SJSA1 (cell line): ENCODE results near the gene DENND4A. TPM values are rescaled to one million over a fixed set of nuclear protein-coding genes. Genes with fewer than 3 reads are reported as not detected.

ENCODE experiments used
- DNase-seq, 2 experiments: peaks; one replicate each; pipeline ENCODE4 v3.0.0-alpha.2; 2015 to 2020; ENCODE audit warnings: low spot score in 2 of 2, low read depth in 1 of 2
- H3K27ac ChIP-seq: fragments of 250-450 bp; sonication (Bioruptor Pico); 2 replicates; pipeline ENCODE4 v1.5.1; 2020; ENCODE audit warnings: mild to moderate bottlenecking, moderate library complexity
- H3K27me3 ChIP-seq: fragments of 250-450 bp; sonication (Bioruptor Pico); replicated peaks from 2 replicates; pipeline ENCODE4 v1.5.1; 2020; ENCODE audit warnings: mild to moderate bottlenecking, moderate library complexity
- H3K36me3 ChIP-seq: fragments of 250-450 bp; sonication (Bioruptor Pico); 2 replicates; pipeline ENCODE4 v1.5.1; 2020; ENCODE audit warnings: mild to moderate bottlenecking
- H3K4me1 ChIP-seq: fragments of 250-450 bp; sonication (Bioruptor Pico); replicated peaks from 2 replicates; pipeline ENCODE4 v1.6.1; 2021; ENCODE audit warnings: mild to moderate bottlenecking
- H3K4me3 ChIP-seq: fragments of 250-450 bp; sonication (Bioruptor Pico); 2 replicates; pipeline ENCODE4 v1.5.1; 2020; ENCODE audit warnings: mild to moderate bottlenecking
- H3K9me3 ChIP-seq: fragments of 250-450 bp; sonication (Bioruptor Pico); replicated peaks from 2 replicates; pipeline ENCODE4 v1.5.1; 2020; ENCODE audit warnings: mild to moderate bottlenecking
- total RNA-seq: library from RNA; depleted of rRNA; stranded (reverse); fragments of >200 nt; shearing (Covaris generic); gene quantifications from 2 replicates; pipeline ENCODE4 v1.2.3, GENCODE V29; 2014

The DENND4A gene
- total RNA-seq, 1 experiment from 2014 or later: 8.9 TPM

- Histone ChIP-seq H3K36me3 (no peaks in the 10 kb centered on the region), H3K27me3 (no peaks in the 10 kb centered on the region), H3K27ac (no peak overlapping the region), H3K4me3 (no peak overlapping the region), H3K4me1 (peaks cover 15% of the 10 kb centered on the region), H3K9me3 (no peaks in the 10 kb centered on the region)
- DNase-seq: no peak
Measured at GRCh38 chr15:65767895-65768294, 24.2 kb downstream of the DENND4A start.

- Histone ChIP-seq H3K9me3 (no peaks in the 10 kb centered on the region), H3K27me3 (no peaks in the 10 kb centered on the region), H3K36me3 (no peaks in the 10 kb centered on the region), H3K4me3 (no peak overlapping the region), H3K27ac (no peak overlapping the region), H3K4me1 (peaks cover 15% of the 10 kb centered on the region)
- no peak for DNase-seq
Measured at GRCh38 chr15:65767264-65767595, 24.9 kb downstream of the DENND4A start.

GRCh38 chr15:65766422-65767263 is 25.4 kb downstream of the DENND4A start:
- DNase-seq: peak in 1 of 2 experiments; percentile 61
- Histone ChIP-seq H3K4me3 (no peak overlapping the region), H3K27ac (no peak overlapping the region)

GRCh38 chr15:65765106-65765505 is 27.0 kb downstream of the DENND4A start:
- H3K36me3 ChIP-seq: no peaks in the 10 kb centered on the region
- DNase-seq: no peak
- H3K4me3 ChIP-seq: no peak overlapping the region
- no peak overlapping the region for H3K27ac ChIP-seq
- no peaks in the 10 kb centered on the region for H3K9me3 ChIP-seq
- no peaks in the 10 kb centered on the region for H3K27me3 ChIP-seq
- H3K4me1 ChIP-seq: peaks cover 15% of the 10 kb centered on the region

More at GRCh38 chr15:65766422-65767263, 25.4 kb downstream of the DENND4A start:
- Histone ChIP-seq H3K27me3 (no peaks in the 10 kb centered on the region), H3K9me3 (no peaks in the 10 kb centered on the region), H3K36me3 (no peaks in the 10 kb centered on the region), H3K4me1 (peaks cover 15% of the 10 kb centered on the region)

- H3K36me3 ChIP-seq: no peaks in the 10 kb centered on the region
- H3K4me1 ChIP-seq: peaks cover 12% of the 10 kb centered on the region
- H3K27me3 ChIP-seq: no peaks in the 10 kb centered on the region
- H3K9me3 ChIP-seq: no peaks in the 10 kb centered on the region
- H3K27ac ChIP-seq: no peak overlapping the region
- H3K4me3 ChIP-seq: no peak overlapping the region
- DNase-seq: no peak
Measured at GRCh38 chr15:65762914-65763787, 28.9 kb downstream of the DENND4A start.

- H3K27me3 ChIP-seq: no peaks in the 10 kb centered on the region
- DNase-seq: no peak
- no peak overlapping the region for H3K27ac ChIP-seq
- no peaks in the 10 kb centered on the region for H3K9me3 ChIP-seq
- H3K4me1 ChIP-seq: peaks cover 11% of the 10 kb centered on the region
- H3K4me3 ChIP-seq: no peak overlapping the region
- H3K36me3 ChIP-seq: no peaks in the 10 kb centered on the region
Measured at GRCh38 chr15:65762399-65762798, 29.7 kb downstream of the DENND4A start.

GRCh38 chr15:65761210-65761926 is 30.7 kb downstream of the DENND4A start:
- no peak overlapping the region for H3K27ac ChIP-seq
- no peak overlapping the region for H3K4me3 ChIP-seq
- H3K4me1 ChIP-seq: peaks cover 1% of the 10 kb centered on the region
- no peaks in the 10 kb centered on the region for H3K9me3 ChIP-seq
- no peaks in the 10 kb centered on the region for H3K27me3 ChIP-seq
- DNase-seq: no peak
- no peaks in the 10 kb centered on the region for H3K36me3 ChIP-seq

- no peaks in the 10 kb centered on the region for H3K4me1 ChIP-seq
- no peaks in the 10 kb centered on the region for H3K27me3 ChIP-seq
- no peak overlapping the region for H3K4me3 ChIP-seq
- DNase-seq: no peak
- H3K27ac ChIP-seq: no peak overlapping the region
- no peaks in the 10 kb centered on the region for H3K36me3 ChIP-seq
- H3K9me3 ChIP-seq: no peaks in the 10 kb centered on the region
Measured at GRCh38 chr15:65759441-65759840, 32.7 kb downstream of the DENND4A start.

- H3K27ac ChIP-seq: no peak overlapping the region
- H3K27me3 ChIP-seq: no peaks in the 10 kb centered on the region
- H3K36me3 ChIP-seq: no peaks in the 10 kb centered on the region
- H3K9me3 ChIP-seq: no peaks in the 10 kb centered on the region
- no peaks in the 10 kb centered on the region for H3K4me1 ChIP-seq
- no peak for DNase-seq
- no peak overlapping the region for H3K4me3 ChIP-seq
Measured at GRCh38 chr15:65758242-65758641, 33.9 kb downstream of the DENND4A start.

- H3K4me3 ChIP-seq: no peak overlapping the region
- H3K4me1 ChIP-seq: no peaks in the 10 kb centered on the region
- no peaks in the 10 kb centered on the region for H3K27me3 ChIP-seq
- no peaks in the 10 kb centered on the region for H3K36me3 ChIP-seq
- no peak for DNase-seq
- no peaks in the 10 kb centered on the region for H3K9me3 ChIP-seq
- no peak overlapping the region for H3K27ac ChIP-seq
Measured at GRCh38 chr15:65757256-65757655, 34.8 kb downstream of the DENND4A start.

GRCh38 chr15:65752151-65752700 is 39.9 kb downstream of the DENND4A start:
- Histone ChIP-seq H3K36me3 (no peaks in the 10 kb centered on the region), H3K4me3 (no peak overlapping the region), H3K9me3 (no peaks in the 10 kb centered on the region), H3K4me1 (no peaks in the 10 kb centered on the region), H3K27me3 (no peaks in the 10 kb centered on the region), H3K27ac (no peak overlapping the region)
- no peak for DNase-seq

- no peaks in the 10 kb centered on the region for H3K36me3 ChIP-seq
- H3K4me3 ChIP-seq: no peak overlapping the region
- H3K27me3 ChIP-seq: no peaks in the 10 kb centered on the region
- no peaks in the 10 kb centered on the region for H3K9me3 ChIP-seq
- no peak overlapping the region for H3K27ac ChIP-seq
- H3K4me1 ChIP-seq: no peaks in the 10 kb centered on the region
- no peak for DNase-seq
Measured at GRCh38 chr15:65751431-65751830, 40.7 kb downstream of the DENND4A start.

GRCh38 chr15:65747265-65747664 is 44.8 kb downstream of the DENND4A start:
- H3K27ac ChIP-seq: no peak overlapping the region
- no peaks in the 10 kb centered on the region for H3K27me3 ChIP-seq
- H3K9me3 ChIP-seq: no peaks in the 10 kb centered on the region; the same call in 1 of the 2 replicates
- no peaks in the 10 kb centered on the region for H3K36me3 ChIP-seq
- no peak overlapping the region for H3K4me3 ChIP-seq
- no peak for DNase-seq
- H3K4me1 ChIP-seq: no peaks in the 10 kb centered on the region
